Smooth muscle cell (in vitro differentiated cells): Measurements from ENCODE around the gene TMEM135. TPM values are rescaled to one million over a fixed set of nuclear protein-coding genes. Genes with fewer than 3 reads are reported as not detected.

Source experiments
- DNase-seq: peaks from one replicate; lab custom pipeline; 2025; ENCODE audit not compliant: unreplicated experiment; lab: John Stamatoyannopoulos, UW
- H2AFZ ChIP-seq: fragments of 200-600 bp; sonication (generic); 2 replicates; pipeline ENCODE4 v1.6.0; 2016; ENCODE audit warnings: antibody characterized with exemption, low read depth, mild to moderate bottlenecking
- H3F3A ChIP-seq: fragments of 200-600 bp; sonication (generic); 2 replicates; pipeline ENCODE4 v1.6.0; 2017; ENCODE audit warnings: antibody characterized with exemption, low read depth
- H3K27ac ChIP-seq: fragments of 200-600 bp; sonication (generic); 2 replicates; pipeline ENCODE4 v1.5.1; 2016; ENCODE audit warnings: low read depth, mild to moderate bottlenecking
- H3K27me3 ChIP-seq: fragments of 200-600 bp; sonication (generic); 2 replicates; pipeline ENCODE4 v1.6.1; 2016; ENCODE audit warnings: low read depth, mild to moderate bottlenecking
- H3K36me3 ChIP-seq: fragments of 200-600 bp; sonication (generic); 2 replicates; pipeline ENCODE4 v1.5.1; 2016; ENCODE audit warnings: low read depth
- H3K4me1 ChIP-seq: fragments of 200-600 bp; sonication (generic); 2 replicates; pipeline ENCODE4 v1.5.1; 2016; ENCODE audit warnings: low read depth
- H3K4me2 ChIP-seq: fragments of 200-600 bp; sonication (generic); 2 replicates; pipeline ENCODE4 v1.6.0; 2016; ENCODE audit warnings: mild to moderate bottlenecking
- H3K4me3 ChIP-seq: fragments of 200-600 bp; sonication (generic); 2 replicates; pipeline ENCODE4 v1.5.1; 2016; ENCODE audit warnings: mild to moderate bottlenecking
- H3K79me2 ChIP-seq: fragments of 200-600 bp; sonication (generic); 2 replicates; pipeline ENCODE4 v1.6.0; 2016; ENCODE audit warnings: low read depth, mild to moderate bottlenecking
- H3K9ac ChIP-seq: fragments of 200-600 bp; sonication (generic); 2 replicates; pipeline ENCODE4 v1.6.0; 2016; ENCODE audit warnings: low read depth
- H3K9me3 ChIP-seq: fragments of 200-600 bp; sonication (generic); replicated peaks from 2 replicates; pipeline ENCODE4 v1.5.1; 2016; ENCODE audit warnings: low read depth
- H4K20me1 ChIP-seq: fragments of 200-600 bp; sonication (generic); 2 replicates; pipeline ENCODE4 v1.6.0; 2016; ENCODE audit warnings: low read depth
- WGBS: methylation state at CpG from one replicate; pipeline ENCODE4 v1.1.7; 2016; ENCODE audit warnings: low lambda C conversion rate; 5-methylcytosine and 5-hydroxymethylcytosine counted together
- polyA plus RNA-seq: library from polyadenylated mRNA; unstranded; fragments of >200 nt; fragmentation: Nextera tagmentation; extraction: Ambion mirVana; gene quantifications from 2 replicates; pipeline ENCODE4 v1.2.1, GENCODE V29; 2016
- total RNA-seq: library from RNA; depleted of rRNA; stranded (reverse); fragments of >200 nt; gene quantifications from 2 replicates; pipeline ENCODE4 v1.2.3, GENCODE V29; 2014
- TF ChIP-seq, protein P1 (sequence below): fragments of 200-600 bp; sonication (generic); IDR thresholded peaks from 2 replicates; pipeline ENCODE4 v1.5.1; 2017; ENCODE audit warnings: borderline replicate concordance, mild to moderate bottlenecking, antibody characterized with exemption; ENCODE audit not compliant: insufficient read depth, poor library complexity, severe bottlenecking

TMEM135 gene
- total and polyA plus RNA-seq, 2 experiments from 2014 or later, result 12.4 to 21.7 TPM

DNA sequence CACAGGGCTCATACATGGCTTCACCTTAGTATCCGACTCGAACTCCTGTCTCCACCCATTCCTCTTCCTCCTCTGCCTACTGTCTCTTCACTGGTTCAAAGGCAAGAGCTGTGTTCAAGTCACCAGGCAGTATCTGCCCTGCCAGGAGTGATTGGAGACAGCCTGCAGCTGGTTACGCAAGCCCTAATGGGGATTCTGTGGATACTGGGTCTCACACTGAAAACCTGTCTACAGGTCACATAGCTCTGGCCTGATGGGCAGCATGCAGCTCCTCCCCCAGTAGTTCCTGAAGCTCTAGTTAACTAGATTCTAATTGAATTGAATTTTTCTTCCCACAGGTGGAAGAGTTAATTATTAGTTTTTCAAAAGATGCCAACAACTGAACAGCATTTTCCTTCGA lies 332.2 kb downstream of the TMEM135 start:
- WGBS, result 81% methylated on average over 4 of the region's 4 CpGs
- no peak overlapping the region for H3K4me3 ChIP-seq
- H3K27me3 ChIP-seq, result no peaks in the 10 kb centered on the region
- H3K79me2 ChIP-seq, result no peaks in the 10 kb centered on the region
- peaks cover 10% of the 10 kb centered on the region for H3K4me1 ChIP-seq
- H2AFZ ChIP-seq, result no peak overlapping the region
- DNase-seq, result no peak
- no peak overlapping the region for H3K4me2 ChIP-seq
- TF ChIP-seq, protein P1, sequence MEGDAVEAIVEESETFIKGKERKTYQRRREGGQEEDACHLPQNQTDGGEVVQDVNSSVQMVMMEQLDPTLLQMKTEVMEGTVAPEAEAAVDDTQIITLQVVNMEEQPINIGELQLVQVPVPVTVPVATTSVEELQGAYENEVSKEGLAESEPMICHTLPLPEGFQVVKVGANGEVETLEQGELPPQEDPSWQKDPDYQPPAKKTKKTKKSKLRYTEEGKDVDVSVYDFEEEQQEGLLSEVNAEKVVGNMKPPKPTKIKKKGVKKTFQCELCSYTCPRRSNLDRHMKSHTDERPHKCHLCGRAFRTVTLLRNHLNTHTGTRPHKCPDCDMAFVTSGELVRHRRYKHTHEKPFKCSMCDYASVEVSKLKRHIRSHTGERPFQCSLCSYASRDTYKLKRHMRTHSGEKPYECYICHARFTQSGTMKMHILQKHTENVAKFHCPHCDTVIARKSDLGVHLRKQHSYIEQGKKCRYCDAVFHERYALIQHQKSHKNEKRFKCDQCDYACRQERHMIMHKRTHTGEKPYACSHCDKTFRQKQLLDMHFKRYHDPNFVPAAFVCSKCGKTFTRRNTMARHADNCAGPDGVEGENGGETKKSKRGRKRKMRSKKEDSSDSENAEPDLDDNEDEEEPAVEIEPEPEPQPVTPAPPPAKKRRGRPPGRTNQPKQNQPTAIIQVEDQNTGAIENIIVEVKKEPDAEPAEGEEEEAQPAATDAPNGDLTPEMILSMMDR, result no peak
- peaks cover 5% of the 10 kb centered on the region for H3F3A ChIP-seq
- H3K27ac ChIP-seq, result no peak overlapping the region
- no peaks in the 10 kb centered on the region for H3K9me3 ChIP-seq
- no peaks in the 10 kb centered on the region for H3K36me3 ChIP-seq
- no peaks in the 10 kb centered on the region for H4K20me1 ChIP-seq
- H3K9ac ChIP-seq, result no peak overlapping the region

DNA sequence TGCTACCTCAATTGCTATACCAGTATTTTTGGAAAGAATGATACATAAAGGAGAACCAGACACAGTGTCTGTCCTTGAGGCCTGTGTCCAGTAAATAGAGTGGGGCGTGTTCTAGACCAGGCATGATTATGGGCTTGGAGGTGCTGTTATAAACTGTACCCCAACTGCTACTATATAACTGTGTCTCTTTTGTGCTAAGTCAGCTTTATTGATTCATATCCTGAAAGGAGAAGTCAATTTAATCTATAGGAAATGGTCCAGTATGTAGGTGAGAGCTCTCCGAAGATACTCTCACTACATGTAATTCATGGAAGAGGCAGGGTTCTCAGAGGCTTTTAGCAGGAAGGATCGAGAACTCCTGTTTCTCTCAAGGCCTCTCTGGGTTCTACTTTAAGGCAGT lies 334.3 kb downstream of the TMEM135 start:
- Histone ChIP-seq H3K9ac (no peak overlapping the region), H3K4me1 (peaks cover 10% of the 10 kb centered on the region), H3K9me3 (no peaks in the 10 kb centered on the region), H4K20me1 (no peaks in the 10 kb centered on the region), H3K4me2 (no peak overlapping the region), H2AFZ (no peak overlapping the region), H3K4me3 (no peak overlapping the region), H3K27me3 (no peaks in the 10 kb centered on the region), H3K27ac (no peak overlapping the region), H3K79me2 (no peaks in the 10 kb centered on the region), H3K36me3 (no peaks in the 10 kb centered on the region), H3F3A (peaks cover 5% of the 10 kb centered on the region)
- WGBS, result 94% methylated on average over 3 of the region's 3 CpGs
- TF ChIP-seq, protein P1, result no peak
- DNase-seq, result no peak

Other genes starting within 250 kb of the TMEM135 start
- gene PRSS23, start 237.4 kb upstream of the TMEM135 start, total RNA-seq, result 123 and 132 TPM in 2 replicates
- 156 and 223 TPM in 2 replicates for gene PRSS23, start 237.4 kb upstream of the TMEM135 start, polyA plus RNA-seq
- 5.8 and 6.6 TPM in 2 replicates for gene FZD4, start 82.5 kb upstream of the TMEM135 start, total RNA-seq
- 1.8 and 2.8 TPM in 2 replicates for gene FZD4, start 82.5 kb upstream of the TMEM135 start, polyA plus RNA-seq